K562 (cell line): ENCODE measurements around the gene FTO. TPM values are rescaled to one million over a fixed set of nuclear protein-coding genes. Genes with fewer than 3 reads are reported as not detected.

Experiments used
- ATAC-seq: fragments of 200-7000 bp; cut with Tn5 transposase; 3 replicates; pipeline ENCODE4 v1.9.1; 2020; ENCODE audit warnings: moderate library complexity
- BruUV-seq: library from RNA; stranded (reverse); fragments of 400-500 nt; replicated peaks from 2 replicates; lab custom pipeline; 2021; lab: Mats Ljungman, UMichigan
- CTCF ChIA-PET: fragments of 300-600 bp; formaldehyde crosslinking; extraction: SDS; loops from one replicate; lab custom pipeline; 2021; ENCODE audit warnings: low intra/inter-chr PET ratio; lab: Yijun Ruan, JAX
- POLR2A ChIA-PET: fragments of 300-600, 350-650 bp; sonication (Branson Sonifier 250); formaldehyde crosslinking; extraction: SDS; loops from one replicate; lab custom pipeline; 2021; ENCODE audit warnings: antibody characterized with exemption, inconsistent platforms; lab: Yijun Ruan, JAX
- DNase-seq, 4 experiments: peaks; one replicate each; pipeline versions ENCODE4 v3.0.0 to v3.0.0-alpha.2; 2011 to 2018; ENCODE audit warnings: low spot score in 3 of 4, mixed read lengths in 3 of 4; ENCODE audit errors: extremely low read depth in 1 of 4
- FAIRE-seq: peaks from 2 replicates; lab custom pipeline; 2011; peaks lifted over from hg19 to GRCh38; lab: Jason Lieb, UNC
- H2AFZ ChIP-seq: 2 replicates; pipeline ENCODE4 v1.6.0; 2011; ENCODE audit warnings: low read depth, low read length, control low read depth, inconsistent platforms
- H3K27ac ChIP-seq: fragments of 200-600 bp; 3 replicates; pipeline ENCODE4 v1.8.0; 2011; ENCODE audit warnings: low read depth, mild to moderate bottlenecking, control low read depth, inconsistent platforms, low read length, moderate library complexity, mixed read lengths; ENCODE audit errors: extremely low read depth
- H3K27me3 ChIP-seq, 2 experiments: fragments of 300-600 bp in 1 of 2; 2 replicates in 1 of 2; 3 replicates in 1 of 2; pipeline versions ENCODE4 v1.6.0 to v1.8.0; 2011; ENCODE audit warnings: inconsistent platforms in 2 of 2, low read length in 2 of 2, mild to moderate bottlenecking in 1 of 2, mixed read lengths in 1 of 2, moderate library complexity in 1 of 2; ENCODE audit not compliant: control insufficient read depth in 2 of 2, insufficient read depth in 2 of 2
- H3K36me3 ChIP-seq: fragments of 300-600 bp; 3 replicates; pipeline ENCODE4 v1.8.0; 2011; ENCODE audit warnings: mild to moderate bottlenecking, low read length, inconsistent platforms; ENCODE audit not compliant: control insufficient read depth, insufficient read depth
- H3K4me1 ChIP-seq, 2 experiments: fragments of 200-600 bp in 1 of 2; replicated peaks in 1 of 2; 2 replicates in 1 of 2; 3 replicates in 1 of 2; pipeline versions ENCODE4 v1.5.1 to v1.8.0; 2011; ENCODE audit warnings: inconsistent platforms in 2 of 2, low read length in 2 of 2, mild to moderate bottlenecking in 1 of 2, mixed read lengths in 1 of 2, moderate library complexity in 1 of 2; ENCODE audit not compliant: control insufficient read depth in 2 of 2, insufficient read depth in 2 of 2
- H3K4me2 ChIP-seq: 2 replicates; pipeline ENCODE4 v1.6.1; 2011; ENCODE audit warnings: low read length, control low read depth, inconsistent platforms, mixed read lengths; ENCODE audit not compliant: insufficient read depth
- H3K4me3 ChIP-seq: fragments of 200-600 bp; sonication (generic), shearing (Covaris generic); 2 replicates; pipeline ENCODE4 v1.5.1; 2016; ENCODE audit warnings: control low read depth, inconsistent platforms
- H3K79me2 ChIP-seq: fragments of 200-600 bp; 3 replicates; pipeline ENCODE4 v1.8.0; 2011; ENCODE audit warnings: low read length, inconsistent platforms; ENCODE audit not compliant: control insufficient read depth, insufficient read depth
- H3K9ac ChIP-seq, 2 experiments: 2 replicates each; pipeline versions ENCODE4 v1.6.0 to v1.6.1; 2011; ENCODE audit warnings: low read depth in 2 of 2, low read length in 2 of 2, control low read depth in 1 of 2, inconsistent platforms in 1 of 2, mild to moderate bottlenecking in 1 of 2, mixed read lengths in 1 of 2; ENCODE audit not compliant: insufficient read depth in 1 of 2
- H3K9me1 ChIP-seq: one replicate; pipeline ENCODE4 v1.6.0; 2011; ENCODE audit warnings: inconsistent platforms, mild to moderate bottlenecking, low read length, moderate library complexity; ENCODE audit not compliant: control insufficient read depth, insufficient read depth
- H3K9me3 ChIP-seq: replicated peaks from 2 replicates; pipeline ENCODE4 v1.5.1; 2011; ENCODE audit warnings: low read depth, low read length, inconsistent platforms; ENCODE audit not compliant: control insufficient read depth, insufficient read depth
- H4K20me1 ChIP-seq: replicated peaks from 2 replicates; pipeline ENCODE4 v1.6.1; 2011; ENCODE audit warnings: low read length, inconsistent platforms, mixed read lengths; ENCODE audit not compliant: control insufficient read depth, insufficient read depth
- CHD4 ChIP-seq: fragments of 200-600 bp; sonication (generic); IDR thresholded peaks from 3 replicates; pipeline ENCODE4 v1.6.1; 2012; ENCODE audit warnings: low read depth, mild to moderate bottlenecking, mixed read lengths, low read length, inconsistent platforms; ENCODE audit not compliant: insufficient read depth, insufficient replicate concordance, poor library complexity, severe bottlenecking
- FOSL1 ChIP-seq: fragments of 200-800 bp; sonication (Bioruptor generic); conservative IDR thresholded peaks from 2 replicates; pipeline ENCODE4 v1.6.1; 2016; ENCODE audit warnings: missing genetic modification characterization, missing compliant biosample characterization
- FOXM1 ChIP-seq, 2 experiments: fragments of 450-650 bp in 1 of 2; sonication (generic) in 1 of 2; formaldehyde crosslinking in 1 of 2; IDR thresholded peaks; 2 replicates each; pipeline versions ENCODE4 v1.6.1 to v1.9.0; 2017 to 2022; ENCODE audit warnings: low read depth in 2 of 2, mild to moderate bottlenecking in 2 of 2, missing genetic modification reagents in 1 of 2, moderate library complexity in 1 of 2
- NCOA6 ChIP-seq: fragments of 450-650 bp; IDR thresholded peaks from 2 replicates; pipeline ENCODE4 v1.6.1; 2017; ENCODE audit warnings: mild to moderate bottlenecking
- ZBTB12 ChIP-seq: fragments of 250-450 bp; sonication (Bioruptor Pico); IDR thresholded peaks from 2 replicates; pipeline ENCODE4 v1.4.0; 2020
- ZNF23 ChIP-seq: fragments of 250-450 bp; sonication (Bioruptor Pico); IDR thresholded peaks from 2 replicates; pipeline ENCODE4 v1.4.0; 2020; ENCODE audit warnings: mild to moderate bottlenecking
- ZNF77 ChIP-seq: fragments of 250-450 bp; sonication (Bioruptor Pico); IDR thresholded peaks from 2 replicates; pipeline ENCODE4 v1.5.0; 2020
- WGBS: fragments of 100-300 bp; shearing (Covaris generic); methylation state at CpG from one replicate; pipeline ENCODE4 v1.1.6; 2016; ENCODE audit warnings: low coverage, mixed read lengths; ENCODE audit not compliant: insufficient coverage; ENCODE audit errors: missing lambda C conversion rate; 5-methylcytosine and 5-hydroxymethylcytosine counted together
- in situ Hi-C: fragments of 300-500 bp; cut with MboI; formaldehyde crosslinking; loops from 4 replicates; pipeline ENCODE4 v1.15.0; 2018; ENCODE audit warnings: inconsistent platforms, mixed read lengths
- intact Hi-C: fragments of 100-400 bp; cut with micrococcal nuclease; formaldehyde crosslinking; loops from 2 replicates; pipeline ENCODE4 v1.14.2; 2022
- polyA plus RNA-seq, 8 experiments: library from polyadenylated mRNA; depleted of rRNA in 4 of 8; stranded (reverse) in 5 of 8; unstranded in 3 of 8; fragments of >200 nt; fragmentation: Nextera tagmentation in 2 of 8; fragmentation: Illumina TruSeq in 1 of 8; extraction: Ambion mirVana in 2 of 8; extraction: Trizol in 1 of 8; gene quantifications; 2 replicates each; pipeline versions ENCODE4 v1.2.1 to v1.2.3, GENCODE V29; 2011 to 2014; ENCODE audit warnings: inconsistent platforms in 1 of 8, missing spikeins in 1 of 8
- total RNA-seq, 7 experiments: library from RNA; depleted of rRNA in 6 of 7; stranded (reverse); fragments of >200 nt in 6 of 7; fragmentation: Illumina TruSeq in 2 of 7; extraction: Trizol in 2 of 7; gene quantifications; 2 replicates each; pipeline versions ENCODE4 v1.2.1 to v1.2.3, GENCODE V29; 2011 to 2021; ENCODE audit warnings: low replicate concordance in 1 of 7
- TF ChIP-seq, protein P1 (sequence below), 2 experiments: IDR thresholded peaks; 2 replicates each; pipeline ENCODE4 v1.6.1; 2012; ENCODE audit warnings: improper control_type of control experiment in 2 of 2, low read depth in 2 of 2, low read length in 2 of 2, borderline replicate concordance in 1 of 2
- TF ChIP-seq, protein P2 (sequence below): sonication (generic); formaldehyde crosslinking; IDR thresholded peaks from 2 replicates; pipeline ENCODE4 v1.8.1; 2023; ENCODE audit warnings: mild to moderate bottlenecking, missing genetic modification reagents

Gene FTO
- total and polyA plus RNA-seq, 9 of the 15 experiments (the other 6 are each of a cell fraction or from before 2014, with no cell fraction given), result 11.3 to 27.7 (median 25.5) TPM

DNA sequence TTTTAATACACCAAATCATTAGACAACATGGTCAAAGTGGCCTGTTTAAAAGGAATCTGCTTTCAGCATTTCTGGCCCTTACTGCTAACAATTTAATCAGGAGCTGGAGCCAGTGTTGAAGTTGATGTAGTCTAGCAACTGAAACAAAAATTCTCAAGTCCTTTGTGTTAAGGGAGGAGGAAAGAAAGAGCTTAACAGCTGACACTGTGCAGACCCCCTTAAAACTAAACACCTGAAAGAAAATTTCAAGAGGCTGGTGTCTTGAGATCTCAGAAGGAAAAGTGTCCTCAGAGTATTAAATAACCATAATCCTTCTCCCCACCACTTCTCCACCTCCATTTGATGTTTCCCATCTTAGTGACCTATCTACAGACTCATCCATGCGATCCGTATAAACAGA is 232.1 kb downstream of the FTO start (continued):
- TF ChIP-seq FOSL1 (tag) (no peak), ZNF23 (CRISPR knock-in tag) (no peak), ZNF77 (CRISPR knock-in tag) (no peak), NCOA6 (no peak)
- TF ChIP-seq, protein P1, sequence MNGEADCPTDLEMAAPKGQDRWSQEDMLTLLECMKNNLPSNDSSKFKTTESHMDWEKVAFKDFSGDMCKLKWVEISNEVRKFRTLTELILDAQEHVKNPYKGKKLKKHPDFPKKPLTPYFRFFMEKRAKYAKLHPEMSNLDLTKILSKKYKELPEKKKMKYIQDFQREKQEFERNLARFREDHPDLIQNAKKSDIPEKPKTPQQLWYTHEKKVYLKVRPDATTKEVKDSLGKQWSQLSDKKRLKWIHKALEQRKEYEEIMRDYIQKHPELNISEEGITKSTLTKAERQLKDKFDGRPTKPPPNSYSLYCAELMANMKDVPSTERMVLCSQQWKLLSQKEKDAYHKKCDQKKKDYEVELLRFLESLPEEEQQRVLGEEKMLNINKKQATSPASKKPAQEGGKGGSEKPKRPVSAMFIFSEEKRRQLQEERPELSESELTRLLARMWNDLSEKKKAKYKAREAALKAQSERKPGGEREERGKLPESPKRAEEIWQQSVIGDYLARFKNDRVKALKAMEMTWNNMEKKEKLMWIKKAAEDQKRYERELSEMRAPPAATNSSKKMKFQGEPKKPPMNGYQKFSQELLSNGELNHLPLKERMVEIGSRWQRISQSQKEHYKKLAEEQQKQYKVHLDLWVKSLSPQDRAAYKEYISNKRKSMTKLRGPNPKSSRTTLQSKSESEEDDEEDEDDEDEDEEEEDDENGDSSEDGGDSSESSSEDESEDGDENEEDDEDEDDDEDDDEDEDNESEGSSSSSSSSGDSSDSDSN (IDR thresholded peaks at IDR 0.05; ENCODE audit: borderline replicate concordance in 1 of 2, low read depth in 2 of 2, low read length in 2 of 2), result no peak

DNA sequence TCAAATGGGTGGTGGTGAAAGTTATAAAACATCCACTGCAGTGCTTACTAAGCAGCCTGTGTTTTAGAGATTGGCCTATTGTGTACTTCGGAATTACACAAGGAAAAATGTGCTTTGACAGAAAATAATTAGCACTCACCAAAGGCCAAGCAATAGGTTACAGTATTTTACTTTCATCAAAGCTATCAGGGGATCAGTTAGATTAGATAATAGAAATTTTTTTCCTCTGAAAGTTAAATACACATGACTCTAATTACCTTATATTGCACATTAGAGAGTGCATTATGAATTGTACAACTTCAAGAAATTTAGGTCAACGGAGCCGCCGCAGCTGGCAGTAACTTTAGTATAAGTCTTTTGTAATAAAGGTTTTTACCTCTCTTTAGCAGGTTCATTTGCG is 232.6 kb downstream of the FTO start:
- ATAC-seq, result no peak
- H3K79me2 ChIP-seq, result no peaks in the 10 kb centered on the region
- in situ Hi-C loops (loop anchor here (25.0 kb wide), 1 partner anchor 1076 kb away; no protein-coding TSS in a partner anchor), intact Hi-C loops (no loop called here)
- no peak overlapping the region for H3K27ac ChIP-seq
- 77% methylated on average over 5 of the region's 5 CpGs for WGBS
- no peaks in the 10 kb centered on the region for H3K36me3 ChIP-seq
- H3K4me1 ChIP-seq, result no peaks in the 10 kb centered on the region
- H3K27me3 ChIP-seq, result no peaks in the 10 kb centered on the region
- H3K9me3 ChIP-seq, result no peaks in the 10 kb centered on the region
- POLR2A ChIA-PET, result no interaction called here
- no peak overlapping the region for H3K4me2 ChIP-seq
- H3K9ac ChIP-seq, result no peak overlapping the region
- no TSS peak for BruUV-seq
- DNase-seq, result no peak
- H4K20me1 ChIP-seq, result no peaks in the 10 kb centered on the region
- no peak overlapping the region for H3K4me3 ChIP-seq
- no peak for FAIRE-seq
- H2AFZ ChIP-seq, result no peak overlapping the region
- no peaks in the 10 kb centered on the region for H3K9me1 ChIP-seq
- CTCF ChIA-PET, result no interaction called here
- TF ChIP-seq CHD4 (no peak), ZBTB12 (CRISPR knock-in tag) (no peak), FOXM1 (IDR thresholded peaks at IDR 0.05; ENCODE audit: low read depth) (no peak), FOXM1 (CRISPR knock-in tag; IDR thresholded peaks at IDR 0.05; ENCODE audit: low read depth) (no peak)
- TF ChIP-seq, protein P1 (IDR thresholded peaks at IDR 0.05; ENCODE audit: borderline replicate concordance in 1 of 2, low read depth in 2 of 2, low read length in 2 of 2), result no peak
- TF ChIP-seq, protein P2, sequence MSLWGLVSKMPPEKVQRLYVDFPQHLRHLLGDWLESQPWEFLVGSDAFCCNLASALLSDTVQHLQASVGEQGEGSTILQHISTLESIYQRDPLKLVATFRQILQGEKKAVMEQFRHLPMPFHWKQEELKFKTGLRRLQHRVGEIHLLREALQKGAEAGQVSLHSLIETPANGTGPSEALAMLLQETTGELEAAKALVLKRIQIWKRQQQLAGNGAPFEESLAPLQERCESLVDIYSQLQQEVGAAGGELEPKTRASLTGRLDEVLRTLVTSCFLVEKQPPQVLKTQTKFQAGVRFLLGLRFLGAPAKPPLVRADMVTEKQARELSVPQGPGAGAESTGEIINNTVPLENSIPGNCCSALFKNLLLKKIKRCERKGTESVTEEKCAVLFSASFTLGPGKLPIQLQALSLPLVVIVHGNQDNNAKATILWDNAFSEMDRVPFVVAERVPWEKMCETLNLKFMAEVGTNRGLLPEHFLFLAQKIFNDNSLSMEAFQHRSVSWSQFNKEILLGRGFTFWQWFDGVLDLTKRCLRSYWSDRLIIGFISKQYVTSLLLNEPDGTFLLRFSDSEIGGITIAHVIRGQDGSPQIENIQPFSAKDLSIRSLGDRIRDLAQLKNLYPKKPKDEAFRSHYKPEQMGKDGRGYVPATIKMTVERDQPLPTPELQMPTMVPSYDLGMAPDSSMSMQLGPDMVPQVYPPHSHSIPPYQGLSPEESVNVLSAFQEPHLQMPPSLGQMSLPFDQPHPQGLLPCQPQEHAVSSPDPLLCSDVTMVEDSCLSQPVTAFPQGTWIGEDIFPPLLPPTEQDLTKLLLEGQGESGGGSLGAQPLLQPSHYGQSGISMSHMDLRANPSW (CRISPR knock-in tag), result no peak
